ENCODE measurements around the gene POU3F3.

DNA sequence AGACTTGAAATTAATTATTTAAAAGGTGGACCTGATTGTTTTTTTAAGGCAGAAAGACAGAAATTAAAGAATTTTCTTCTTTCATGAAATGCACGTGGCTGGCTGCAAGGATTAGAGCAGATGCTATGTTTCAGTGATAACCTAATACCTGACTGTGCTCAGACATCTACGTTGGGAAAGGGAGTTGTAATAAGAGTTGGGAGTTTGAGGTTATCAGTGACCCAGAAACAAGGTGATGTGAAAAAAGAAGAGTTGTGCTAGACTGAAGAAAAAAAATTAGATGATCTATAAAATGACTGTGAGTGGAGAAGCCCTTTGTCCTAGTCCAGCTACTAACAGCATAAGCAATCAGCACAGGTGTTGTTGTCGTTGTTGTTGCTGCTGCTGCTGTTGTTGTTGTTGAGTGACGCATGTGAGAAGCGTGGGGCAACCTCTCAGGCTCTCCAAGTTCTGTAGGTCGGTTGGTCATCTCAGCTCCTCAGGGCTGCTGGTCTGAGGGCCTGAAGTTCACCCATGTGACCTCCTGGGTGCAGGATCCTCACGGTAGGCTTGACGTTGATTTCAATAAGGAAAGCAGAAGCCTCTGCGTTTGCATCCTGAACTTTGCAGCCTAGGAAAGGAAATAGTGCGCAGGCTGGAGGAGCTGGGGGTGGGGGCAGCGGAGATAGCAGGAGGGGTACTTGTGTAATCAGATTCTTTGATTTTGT is 7.6 kb downstream of the POU3F3 start:
- TF ChIP-seq POLR2AphosphoS5 (IDR thresholded peaks at IDR 0.05; ENCODE audit: borderline replicate concordance, low read depth, low read length), result no peak
- no peak for TF ChIP-seq EZH2 (IDR thresholded peaks at IDR 0.05)
- no peak for TF ChIP-seq FOXP2 (optimal IDR thresholded peaks at IDR 0.05; ENCODE audit: control extremely low read depth, extremely low read length, insufficient read depth)

Measured in SK-N-MC (cell line).